Measurements from ENCODE around the gene CALD1.

The CALD1 gene

GRCh38 chr7:134851141-134851540, 71.7 kb downstream of the CALD1 start:
- Histone ChIP-seq H3F3A (ENCODE audit: low read depth) (no peaks in the 10 kb centered on the region), H3K79me2 (ENCODE audit: insufficient read depth, low read length) (no peaks in the 10 kb centered on the region), H2AFZ (ENCODE audit: low read length) (no peak overlapping the region), H3K9me2 (replicated peaks; ENCODE audit: low read depth, low read length) (no peaks in the 10 kb centered on the region), H3K4me3 (ENCODE audit: low read length, poor library complexity, severe bottlenecking) (no peak overlapping the region), H3K27me3 (ENCODE audit: insufficient read depth, low read length, poor library complexity, severe bottlenecking) (no peaks in the 10 kb centered on the region), H3K9ac (ENCODE audit: low read depth, low read length, poor library complexity, severe bottlenecking) (no peak overlapping the region), H3K4me2 (ENCODE audit: low read depth, low read length, poor library complexity, severe bottlenecking) (no peak overlapping the region), H3K9me3 (ENCODE audit: insufficient read depth, low read depth, low read length) (0 out of 2 replicates have a peak, but pooled peaks cover 4% of the 10 kb centered on the region), H4K20me1 (ENCODE audit: insufficient read depth, low read length, poor library complexity, severe bottlenecking) (no peaks in the 10 kb centered on the region), H3K36me3 (ENCODE audit: insufficient read depth, low read length) (no peaks in the 10 kb centered on the region), H3K4me1 (ENCODE audit: insufficient read depth, low read length, poor library complexity, severe bottlenecking) (no peaks in the 10 kb centered on the region)
- TF ChIP-seq EZH2phosphoT487 (IDR thresholded peaks at IDR 0.05; ENCODE audit: borderline replicate concordance) (no peak), CTCF (conservative IDR thresholded peaks at IDR 0.05; ENCODE audit: low read length) (no peak)

GRCh38 chr7:134852625-134853024, 73.2 kb downstream of the CALD1 start:
- Histone ChIP-seq H2AFZ (ENCODE audit: low read length) (no peak overlapping the region), H3K4me3 (ENCODE audit: low read length, poor library complexity, severe bottlenecking) (no peak overlapping the region), H3F3A (ENCODE audit: low read depth) (no peaks in the 10 kb centered on the region), H4K20me1 (ENCODE audit: insufficient read depth, low read length, poor library complexity, severe bottlenecking) (no peaks in the 10 kb centered on the region), H3K36me3 (ENCODE audit: insufficient read depth, low read length) (no peaks in the 10 kb centered on the region), H3K4me2 (ENCODE audit: low read depth, low read length, poor library complexity, severe bottlenecking) (no peak overlapping the region), H3K79me2 (ENCODE audit: insufficient read depth, low read length) (no peaks in the 10 kb centered on the region), H3K4me1 (ENCODE audit: insufficient read depth, low read length, poor library complexity, severe bottlenecking) (no peaks in the 10 kb centered on the region), H3K9ac (ENCODE audit: low read depth, low read length, poor library complexity, severe bottlenecking) (no peak overlapping the region), H3K9me3 (ENCODE audit: insufficient read depth, low read depth, low read length) (0 out of 2 replicates have a peak, but pooled peaks cover 4% of the 10 kb centered on the region), H3K9me2 (replicated peaks; ENCODE audit: low read depth, low read length) (no peaks in the 10 kb centered on the region), H3K27me3 (ENCODE audit: insufficient read depth, low read length, poor library complexity, severe bottlenecking) (no peaks in the 10 kb centered on the region)
- no peak for TF ChIP-seq EZH2phosphoT487 (IDR thresholded peaks at IDR 0.05; ENCODE audit: borderline replicate concordance)
- TF ChIP-seq CTCF (conservative IDR thresholded peaks at IDR 0.05; ENCODE audit: low read length), result no peak

GRCh38 chr7:134854816-134855215, 75.4 kb downstream of the CALD1 start:
- 0 out of 2 replicates have a peak, but pooled peaks cover 4% of the 10 kb centered on the region for H3K9me3 ChIP-seq (ENCODE audit: insufficient read depth, low read depth, low read length)
- no peak overlapping the region for H2AFZ ChIP-seq (ENCODE audit: low read length)
- no peaks in the 10 kb centered on the region for H3K79me2 ChIP-seq (ENCODE audit: insufficient read depth, low read length)
- H4K20me1 ChIP-seq (ENCODE audit: insufficient read depth, low read length, poor library complexity, severe bottlenecking), result no peaks in the 10 kb centered on the region
- no peaks in the 10 kb centered on the region for H3K27me3 ChIP-seq (ENCODE audit: insufficient read depth, low read length, poor library complexity, severe bottlenecking)
- no peaks in the 10 kb centered on the region for H3F3A ChIP-seq (ENCODE audit: low read depth)
- no peaks in the 10 kb centered on the region for H3K36me3 ChIP-seq (ENCODE audit: insufficient read depth, low read length)
- TF ChIP-seq CTCF (conservative IDR thresholded peaks at IDR 0.05; ENCODE audit: low read length) (no peak), EZH2phosphoT487 (IDR thresholded peaks at IDR 0.05; ENCODE audit: borderline replicate concordance) (no peak)
- H3K4me2 ChIP-seq (ENCODE audit: low read depth, low read length, poor library complexity, severe bottlenecking), result no peak overlapping the region
- H3K4me1 ChIP-seq (ENCODE audit: insufficient read depth, low read length, poor library complexity, severe bottlenecking), result no peaks in the 10 kb centered on the region
- H3K4me3 ChIP-seq (ENCODE audit: low read length, poor library complexity, severe bottlenecking), result no peak overlapping the region
- H3K9ac ChIP-seq (ENCODE audit: low read depth, low read length, poor library complexity, severe bottlenecking), result no peak overlapping the region
- no peaks in the 10 kb centered on the region for H3K9me2 ChIP-seq (replicated peaks; ENCODE audit: low read depth, low read length)

Measured in Loucy (cell line).